Fibroblast of pulmonary artery (primary cell): Measurements from ENCODE around the gene MACROD2.

ENCODE experiments used
- DNase-seq: peaks from one replicate; pipeline ENCODE4 v3.0.0-alpha.2; 2010; ENCODE audit warnings: low read depth
- H3K4me3 ChIP-seq: replicated peaks from 2 replicates; pipeline ENCODE4 v1.5.1; 2011; ENCODE audit warnings: low read depth, mild to moderate bottlenecking, control low read depth, low read length, moderate library complexity
- TF ChIP-seq, protein P1 (sequence below): IDR thresholded peaks from 2 replicates; pipeline ENCODE4 v1.5.1; 2011; ENCODE audit warnings: mild to moderate bottlenecking, control low read depth, low read length, inconsistent platforms; ENCODE audit errors: missing control alignments

The MACROD2 gene

DNA sequence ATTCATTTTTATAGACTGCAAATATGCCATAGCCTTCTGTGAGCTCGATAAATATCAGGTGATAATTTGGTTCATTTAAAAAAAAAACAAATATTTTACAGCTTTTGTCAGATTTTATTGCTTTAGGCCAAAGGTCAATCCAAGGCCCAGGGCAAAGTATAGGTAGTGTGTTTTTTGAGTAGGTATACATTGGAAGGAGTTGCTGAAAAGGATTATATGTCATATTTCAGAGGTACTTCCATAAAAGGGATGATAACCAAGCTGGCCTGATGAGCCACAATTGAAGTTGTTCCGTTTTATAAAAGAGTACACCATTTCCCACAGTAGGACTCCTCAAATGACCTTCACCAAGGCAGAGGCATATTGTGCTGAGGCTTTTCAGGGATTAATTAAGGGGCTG lies 794.9 kb downstream of the MACROD2 start:
- TF ChIP-seq, protein P1, sequence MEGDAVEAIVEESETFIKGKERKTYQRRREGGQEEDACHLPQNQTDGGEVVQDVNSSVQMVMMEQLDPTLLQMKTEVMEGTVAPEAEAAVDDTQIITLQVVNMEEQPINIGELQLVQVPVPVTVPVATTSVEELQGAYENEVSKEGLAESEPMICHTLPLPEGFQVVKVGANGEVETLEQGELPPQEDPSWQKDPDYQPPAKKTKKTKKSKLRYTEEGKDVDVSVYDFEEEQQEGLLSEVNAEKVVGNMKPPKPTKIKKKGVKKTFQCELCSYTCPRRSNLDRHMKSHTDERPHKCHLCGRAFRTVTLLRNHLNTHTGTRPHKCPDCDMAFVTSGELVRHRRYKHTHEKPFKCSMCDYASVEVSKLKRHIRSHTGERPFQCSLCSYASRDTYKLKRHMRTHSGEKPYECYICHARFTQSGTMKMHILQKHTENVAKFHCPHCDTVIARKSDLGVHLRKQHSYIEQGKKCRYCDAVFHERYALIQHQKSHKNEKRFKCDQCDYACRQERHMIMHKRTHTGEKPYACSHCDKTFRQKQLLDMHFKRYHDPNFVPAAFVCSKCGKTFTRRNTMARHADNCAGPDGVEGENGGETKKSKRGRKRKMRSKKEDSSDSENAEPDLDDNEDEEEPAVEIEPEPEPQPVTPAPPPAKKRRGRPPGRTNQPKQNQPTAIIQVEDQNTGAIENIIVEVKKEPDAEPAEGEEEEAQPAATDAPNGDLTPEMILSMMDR: no peak
- no peak overlapping the region for H3K4me3 ChIP-seq
- DNase-seq: no peak

DNA sequence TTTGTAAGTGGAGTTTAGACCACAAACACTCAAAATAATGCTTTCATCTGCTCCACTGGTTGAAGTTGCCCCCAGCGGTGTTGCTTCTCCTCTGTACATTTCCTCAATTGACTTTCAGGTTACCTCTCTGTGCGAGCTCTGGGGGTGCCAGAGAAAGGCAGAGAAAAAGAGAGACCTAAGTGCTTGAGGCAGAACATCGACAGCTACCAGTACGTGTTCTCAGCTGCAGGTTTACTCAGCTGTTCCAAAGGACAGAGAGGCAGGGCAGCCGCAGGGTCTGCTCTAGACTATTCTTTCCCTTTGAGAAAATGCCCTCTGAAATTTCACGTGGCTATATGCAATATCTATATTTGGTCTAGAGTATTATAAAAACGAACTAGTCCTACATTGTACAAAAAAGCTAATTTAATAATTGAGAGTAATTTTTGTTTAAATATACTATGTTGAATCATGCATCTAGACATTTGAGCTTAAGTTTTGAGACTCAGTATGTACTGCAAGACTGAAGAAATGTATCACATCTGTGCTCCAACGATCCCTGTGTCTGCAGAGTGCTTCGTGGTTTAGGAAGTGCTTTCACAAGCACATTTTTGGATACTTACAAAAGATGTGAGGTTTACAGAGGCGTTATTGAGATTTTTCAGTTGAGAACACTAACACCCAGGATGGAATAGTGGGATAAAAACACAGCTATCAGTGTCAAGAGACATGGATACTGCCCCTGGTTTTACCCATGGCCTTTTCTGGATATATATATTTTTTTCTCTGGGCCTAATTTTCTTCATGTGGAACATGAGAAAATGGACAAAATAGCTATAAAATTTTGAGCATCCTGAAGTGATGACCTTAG lies 795.7 kb downstream of the MACROD2 start:
- peak; percentile 3 for DNase-seq
- TF ChIP-seq, protein P1: no peak
- H3K4me3 ChIP-seq: no peak overlapping the region

DNA sequence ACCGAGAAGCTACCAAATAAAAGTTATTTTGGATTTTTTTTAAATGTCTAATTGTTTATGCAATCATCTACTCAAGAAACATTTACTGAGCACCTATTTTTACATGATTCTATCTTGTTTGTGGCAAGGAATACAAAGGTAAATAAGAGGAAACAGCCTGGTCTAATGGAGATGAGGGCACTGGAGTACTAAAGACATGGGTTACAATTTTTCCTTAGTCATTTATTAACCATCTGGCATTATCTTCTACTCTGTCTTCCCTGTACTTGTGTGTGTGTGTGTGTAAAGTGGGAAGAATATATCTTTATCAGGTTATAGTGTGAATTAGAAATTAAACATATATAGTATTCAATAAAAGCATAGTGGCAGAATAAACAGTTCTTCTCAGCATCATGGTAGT lies 797.6 kb downstream of the MACROD2 start:
- DNase-seq: no peak
- H3K4me3 ChIP-seq: no peak overlapping the region
- TF ChIP-seq, protein P1: no peak

DNA sequence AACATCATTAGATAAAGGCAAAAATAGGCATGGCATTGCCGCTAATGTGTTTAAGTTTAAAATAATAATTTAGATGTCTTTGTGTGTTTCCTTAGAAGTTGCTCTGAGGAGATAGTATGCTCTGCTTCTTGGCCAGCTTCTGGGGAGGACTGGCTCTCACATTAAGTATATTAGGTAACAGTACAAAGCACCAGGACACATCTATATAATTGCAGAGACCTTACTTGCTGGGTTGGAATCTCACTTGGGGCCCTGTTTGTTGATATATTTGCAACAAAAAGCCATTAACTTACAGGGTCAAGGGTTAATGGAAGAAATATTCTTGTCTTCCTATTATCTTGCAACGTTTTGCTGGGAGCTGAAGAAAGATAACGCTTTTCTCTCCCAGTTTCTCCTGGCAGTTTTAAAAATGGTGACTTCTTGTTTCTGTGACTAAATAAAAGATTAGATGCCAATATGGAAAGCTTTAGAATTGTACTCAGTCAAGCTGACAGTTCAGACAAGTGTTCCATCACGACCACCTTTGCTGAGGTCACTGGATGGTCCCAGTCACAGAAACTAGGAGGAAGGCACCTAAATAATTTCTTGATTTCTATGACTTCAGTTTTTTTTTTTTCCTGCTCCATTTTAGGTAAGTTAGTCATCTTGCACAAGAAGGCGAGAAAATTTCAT lies 804.4 kb downstream of the MACROD2 start:
- DNase-seq: no peak
- no peak overlapping the region for H3K4me3 ChIP-seq
- TF ChIP-seq, protein P1: no peak

DNA sequence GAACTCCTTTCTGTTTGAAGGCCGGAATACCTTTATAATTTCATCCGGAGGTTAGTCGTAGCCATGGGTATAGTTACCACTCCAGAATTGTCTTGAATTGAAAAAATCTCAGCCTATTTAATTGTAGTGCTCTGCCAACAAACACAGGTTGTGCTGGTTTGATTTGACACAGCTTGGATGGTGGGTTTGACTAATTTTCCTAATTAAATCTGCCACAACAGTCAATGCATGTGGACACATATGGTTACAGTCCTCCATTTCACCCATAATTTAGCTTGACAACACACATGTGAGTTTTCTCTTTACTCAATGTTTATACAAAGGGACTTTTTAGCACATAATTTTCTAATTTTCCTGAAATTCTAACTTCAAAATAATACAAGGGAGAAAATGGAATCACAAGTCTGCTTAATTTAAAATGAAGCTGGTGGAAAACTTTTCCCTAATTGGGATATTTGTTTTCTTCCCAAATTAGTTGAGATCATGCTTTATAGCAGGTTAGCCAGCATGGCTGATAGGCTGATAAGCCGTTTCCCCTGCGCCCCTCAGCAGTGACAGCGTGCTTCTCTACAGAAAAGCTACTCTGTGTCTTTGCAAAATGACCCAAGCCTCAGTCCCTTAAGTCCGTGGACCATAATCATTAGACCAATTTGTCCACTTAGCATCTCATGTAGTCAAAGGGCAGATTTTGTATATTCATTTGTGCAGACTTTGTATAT lies 805.5 kb downstream of the MACROD2 start:
- TF ChIP-seq, protein P1: no peak
- no peak for DNase-seq
- no peak overlapping the region for H3K4me3 ChIP-seq

DNA sequence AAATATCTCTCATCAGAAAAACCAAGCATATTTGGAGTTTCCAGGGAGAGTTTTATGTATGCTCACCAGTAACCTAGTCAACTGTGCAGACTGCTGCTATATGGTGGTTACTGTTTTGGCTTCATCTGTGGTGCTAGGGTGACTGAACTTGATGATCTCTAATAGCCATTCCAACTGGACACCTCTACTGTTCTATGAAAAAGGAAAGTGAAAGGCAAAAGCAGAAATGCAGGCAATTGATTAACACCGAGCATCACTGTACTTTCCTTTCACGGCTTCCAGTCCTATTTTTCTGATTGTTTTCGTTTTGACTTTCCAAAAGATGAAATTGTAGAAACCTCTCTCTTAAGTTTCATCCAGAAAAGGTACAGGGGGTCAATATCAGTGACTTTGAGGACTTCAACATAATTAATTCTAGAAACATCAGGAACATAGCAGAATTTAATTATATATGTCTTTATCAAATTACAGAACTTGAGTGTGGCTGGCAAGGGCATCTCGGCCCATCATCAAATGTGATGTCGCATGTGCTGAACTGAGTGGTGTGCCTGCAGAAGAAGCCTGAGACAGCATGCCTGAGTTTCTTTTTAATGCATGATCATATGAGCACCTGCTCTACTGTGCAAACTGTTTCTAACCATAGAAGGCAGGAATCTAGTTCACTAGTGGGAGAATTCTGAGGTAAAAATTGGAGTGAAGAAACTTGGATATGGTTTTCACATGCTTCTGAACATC lies 806.4 kb downstream of the MACROD2 start:
- TF ChIP-seq, protein P1: no peak
- H3K4me3 ChIP-seq: no peak overlapping the region
- no peak for DNase-seq
